Measurements from ENCODE around the gene KAT8. TPM values are rescaled to one million over a fixed set of nuclear protein-coding genes. Genes with fewer than 3 reads are reported as not detected.
A peak's percentile ranks its signal among the peaks of the same experiment; 100 is the strongest.

The KAT8 gene
- total and polyA plus RNA-seq, 9 of the 15 experiments (the other 6 are each of a cell fraction or from before 2014, with no cell fraction given): 10.0 to 98.5 (median 76.4) TPM

DNA sequence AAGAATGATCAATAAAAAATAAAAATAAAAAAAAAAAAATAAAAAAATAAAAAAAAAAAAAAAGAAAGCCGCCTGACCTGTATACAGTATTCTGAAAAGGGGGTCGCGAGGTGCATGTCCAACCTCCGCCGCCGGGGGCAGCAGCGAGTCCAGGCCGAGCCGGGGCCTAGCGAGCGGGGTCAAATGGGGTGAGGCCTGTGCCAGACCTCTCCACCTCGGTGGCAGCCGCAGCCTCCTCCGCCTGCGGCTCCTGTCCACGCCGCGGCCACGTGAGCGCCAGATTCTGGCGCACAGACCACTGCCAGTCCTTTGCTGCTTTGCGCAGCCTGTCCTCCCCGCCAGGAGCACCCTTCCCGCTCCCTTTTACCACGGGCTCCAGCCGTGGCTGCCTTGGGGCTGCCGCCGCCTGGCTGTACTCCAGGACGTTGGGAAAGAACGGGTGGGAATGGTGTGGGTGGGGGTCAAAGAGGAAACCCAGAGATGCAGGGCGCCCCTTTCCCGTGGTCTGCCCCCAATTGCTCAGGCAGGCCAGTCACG, 11.7 kb upstream of the KAT8 start (continued):
- TF ChIP-seq TSC22D4 (tag; IDR thresholded peaks at IDR 0.05): no peak
- no peak for TF ChIP-seq FOXA1 (IDR thresholded peaks at IDR 0.05; ENCODE audit: borderline replicate concordance)
- TF ChIP-seq, protein P1, sequence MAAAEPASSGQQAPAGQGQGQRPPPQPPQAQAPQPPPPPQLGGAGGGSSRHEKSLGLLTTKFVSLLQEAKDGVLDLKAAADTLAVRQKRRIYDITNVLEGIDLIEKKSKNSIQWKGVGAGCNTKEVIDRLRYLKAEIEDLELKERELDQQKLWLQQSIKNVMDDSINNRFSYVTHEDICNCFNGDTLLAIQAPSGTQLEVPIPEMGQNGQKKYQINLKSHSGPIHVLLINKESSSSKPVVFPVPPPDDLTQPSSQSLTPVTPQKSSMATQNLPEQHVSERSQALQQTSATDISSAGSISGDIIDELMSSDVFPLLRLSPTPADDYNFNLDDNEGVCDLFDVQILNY (CRISPR knock-in tag; IDR thresholded peaks at IDR 0.05): no peak
- peak; percentile 47 for TF ChIP-seq BCOR (IDR thresholded peaks at IDR 0.05)
- TF ChIP-seq TEAD4 (IDR thresholded peaks at IDR 0.05; ENCODE audit: low read length): peak; percentile 42
- TF ChIP-seq TEAD4 (CRISPR knock-in tag; IDR thresholded peaks at IDR 0.05; ENCODE audit: borderline replicate concordance): no peak
- TF ChIP-seq, protein P2, sequence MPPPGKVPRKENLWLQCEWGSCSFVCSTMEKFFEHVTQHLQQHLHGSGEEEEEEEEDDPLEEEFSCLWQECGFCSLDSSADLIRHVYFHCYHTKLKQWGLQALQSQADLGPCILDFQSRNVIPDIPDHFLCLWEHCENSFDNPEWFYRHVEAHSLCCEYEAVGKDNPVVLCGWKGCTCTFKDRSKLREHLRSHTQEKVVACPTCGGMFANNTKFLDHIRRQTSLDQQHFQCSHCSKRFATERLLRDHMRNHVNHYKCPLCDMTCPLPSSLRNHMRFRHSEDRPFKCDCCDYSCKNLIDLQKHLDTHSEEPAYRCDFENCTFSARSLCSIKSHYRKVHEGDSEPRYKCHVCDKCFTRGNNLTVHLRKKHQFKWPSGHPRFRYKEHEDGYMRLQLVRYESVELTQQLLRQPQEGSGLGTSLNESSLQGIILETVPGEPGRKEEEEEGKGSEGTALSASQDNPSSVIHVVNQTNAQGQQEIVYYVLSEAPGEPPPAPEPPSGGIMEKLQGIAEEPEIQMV (tag; conservative IDR thresholded peaks at IDR 0.05; ENCODE audit: low read depth): no peak
- TF ChIP-seq, protein P3, sequence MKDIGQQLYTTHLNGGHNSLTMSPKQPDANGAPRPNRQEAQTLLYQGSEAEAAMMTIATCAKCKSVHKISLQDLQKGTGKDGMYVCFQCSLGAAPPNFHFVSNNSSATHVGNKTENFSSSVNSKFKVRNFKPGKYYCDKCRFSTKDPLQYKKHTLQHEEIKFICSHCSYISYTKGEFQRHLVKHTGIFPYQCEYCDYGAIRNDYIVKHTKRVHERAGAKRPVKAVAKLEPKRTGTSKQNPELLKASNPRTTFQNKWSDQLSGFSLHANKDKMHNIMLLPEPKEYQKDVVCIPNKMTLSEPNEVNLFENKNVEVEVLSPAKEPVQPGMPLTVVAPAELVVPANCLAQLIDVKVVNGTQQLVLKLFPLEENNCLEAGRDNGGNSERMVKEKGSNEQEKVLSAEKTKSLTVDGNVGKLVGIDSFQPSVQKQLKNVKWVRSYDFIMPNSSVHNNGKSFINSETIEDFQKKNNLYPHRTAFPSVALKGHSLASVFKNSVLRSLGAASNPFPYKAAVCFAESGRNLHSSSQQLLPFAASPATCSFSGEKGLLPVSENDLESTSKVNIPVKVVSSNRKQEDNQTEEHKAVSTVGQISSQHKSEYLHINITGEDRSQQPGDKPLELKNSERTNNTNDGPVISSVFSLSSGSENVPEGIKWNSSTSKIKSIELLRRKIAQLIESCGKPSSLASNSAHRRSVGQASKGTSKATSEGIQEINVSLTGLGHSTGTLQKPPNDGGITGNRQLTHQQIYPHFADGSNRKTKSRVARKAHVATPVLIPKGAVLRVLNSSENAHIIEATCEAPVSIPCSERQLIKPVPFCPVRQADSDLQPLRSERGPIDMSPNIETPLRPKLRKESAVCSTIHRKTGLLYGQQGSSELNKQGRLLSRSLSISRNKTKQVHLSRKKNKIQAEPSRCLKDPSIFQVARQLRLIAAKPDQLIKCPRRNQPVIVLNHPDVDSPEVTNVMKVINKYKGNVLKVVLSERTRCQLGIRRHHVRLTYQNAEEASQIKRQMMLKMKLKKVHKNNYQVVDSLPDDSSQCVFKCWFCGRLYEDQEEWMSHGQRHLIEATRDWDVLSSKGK (CRISPR knock-in tag; IDR thresholded peaks at IDR 0.05): no peak
- TF ChIP-seq NFRKB (IDR thresholded peaks at IDR 0.05; ENCODE audit: low read depth): peak; percentile 53; the same call in 1 of the 2 replicates
- TF ChIP-seq ETV5 (CRISPR knock-in tag; IDR thresholded peaks at IDR 0.05; ENCODE audit: low read depth): peak; percentile 51; the same call in 1 of the 2 replicates
- TF ChIP-seq HMGN3 (IDR thresholded peaks at IDR 0.05; ENCODE audit: borderline replicate concordance, extremely low read depth, insufficient read length, low read depth, low read length): peak; percentile 97
- TF ChIP-seq, protein P4, sequence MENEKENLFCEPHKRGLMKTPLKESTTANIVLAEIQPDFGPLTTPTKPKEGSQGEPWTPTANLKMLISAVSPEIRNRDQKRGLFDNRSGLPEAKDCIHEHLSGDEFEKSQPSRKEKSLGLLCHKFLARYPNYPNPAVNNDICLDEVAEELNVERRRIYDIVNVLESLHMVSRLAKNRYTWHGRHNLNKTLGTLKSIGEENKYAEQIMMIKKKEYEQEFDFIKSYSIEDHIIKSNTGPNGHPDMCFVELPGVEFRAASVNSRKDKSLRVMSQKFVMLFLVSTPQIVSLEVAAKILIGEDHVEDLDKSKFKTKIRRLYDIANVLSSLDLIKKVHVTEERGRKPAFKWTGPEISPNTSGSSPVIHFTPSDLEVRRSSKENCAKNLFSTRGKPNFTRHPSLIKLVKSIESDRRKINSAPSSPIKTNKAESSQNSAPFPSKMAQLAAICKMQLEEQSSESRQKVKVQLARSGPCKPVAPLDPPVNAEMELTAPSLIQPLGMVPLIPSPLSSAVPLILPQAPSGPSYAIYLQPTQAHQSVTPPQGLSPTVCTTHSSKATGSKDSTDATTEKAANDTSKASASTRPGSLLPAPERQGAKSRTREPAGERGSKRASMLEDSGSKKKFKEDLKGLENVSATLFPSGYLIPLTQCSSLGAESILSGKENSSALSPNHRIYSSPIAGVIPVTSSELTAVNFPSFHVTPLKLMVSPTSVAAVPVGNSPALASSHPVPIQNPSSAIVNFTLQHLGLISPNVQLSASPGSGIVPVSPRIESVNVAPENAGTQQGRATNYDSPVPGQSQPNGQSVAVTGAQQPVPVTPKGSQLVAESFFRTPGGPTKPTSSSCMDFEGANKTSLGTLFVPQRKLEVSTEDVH (IDR thresholded peaks at IDR 0.05; ENCODE audit: low read depth, partially characterized antibody): peak; percentile 52
- TF ChIP-seq ZNF253 (CRISPR knock-in tag; conservative IDR thresholded peaks at IDR 0.05): no peak
- no peak for TF ChIP-seq MXI1 (IDR thresholded peaks at IDR 0.05; ENCODE audit: low read depth, low read length)
- no peak for TF ChIP-seq NFATC3 (IDR thresholded peaks at IDR 0.05)
- no peak for TF ChIP-seq PTRF (tag; IDR thresholded peaks at IDR 0.05)
- no peak for TF ChIP-seq ZNF324 (CRISPR knock-in tag; IDR thresholded peaks at IDR 0.05)
- TF ChIP-seq TAF9B (IDR thresholded peaks at IDR 0.05; ENCODE audit: partially characterized antibody): peak; percentile 25
- TF ChIP-seq, protein P5, sequence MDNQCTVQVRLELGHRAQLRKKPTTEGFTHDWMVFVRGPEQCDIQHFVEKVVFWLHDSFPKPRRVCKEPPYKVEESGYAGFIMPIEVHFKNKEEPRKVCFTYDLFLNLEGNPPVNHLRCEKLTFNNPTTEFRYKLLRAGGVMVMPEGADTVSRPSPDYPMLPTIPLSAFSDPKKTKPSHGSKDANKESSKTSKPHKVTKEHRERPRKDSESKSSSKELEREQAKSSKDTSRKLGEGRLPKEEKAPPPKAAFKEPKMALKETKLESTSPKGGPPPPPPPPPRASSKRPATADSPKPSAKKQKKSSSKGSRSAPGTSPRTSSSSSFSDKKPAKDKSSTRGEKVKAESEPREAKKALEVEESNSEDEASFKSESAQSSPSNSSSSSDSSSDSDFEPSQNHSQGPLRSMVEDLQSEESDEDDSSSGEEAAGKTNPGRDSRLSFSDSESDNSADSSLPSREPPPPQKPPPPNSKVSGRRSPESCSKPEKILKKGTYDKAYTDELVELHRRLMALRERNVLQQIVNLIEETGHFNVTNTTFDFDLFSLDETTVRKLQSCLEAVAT (IDR thresholded peaks at IDR 0.05): peak in 1 of 2 experiments; percentile 70; a peak in 2 of 4 replicates
